SK-MEL-5 (cell line): ENCODE data around the gene NARS2. TPM values are rescaled to one million over a fixed set of nuclear protein-coding genes. Genes with fewer than 3 reads are reported as not detected.
"Not testable (repeated sequence)": the region's sequence is repeated elsewhere in the genome, so short reads cannot be mapped to it uniquely, and the experiment has no call there.

Experiments
- DNase-seq: peaks from one replicate; pipeline ENCODE4 v3.0.0-alpha.2; 2016; ENCODE audit warnings: low read depth, low spot score
- in situ Hi-C: cut with HindIII; loops from 2 replicates; pipeline ENCODE4 v1.10.0; 2016; ENCODE audit warnings: low sequenced_read_pairs, high pct_unique_total_duplicates, low pct_unique_long_range_greater_than_20kb
- total RNA-seq: library from RNA; depleted of rRNA; stranded (reverse); fragments of >200 nt; shearing (Covaris generic); gene quantifications from 2 replicates; pipeline ENCODE4 v1.2.3, GENCODE V29; 2014

Gene NARS2
- total RNA-seq, 1 experiment from 2014 or later: 93.1 TPM

DNA sequence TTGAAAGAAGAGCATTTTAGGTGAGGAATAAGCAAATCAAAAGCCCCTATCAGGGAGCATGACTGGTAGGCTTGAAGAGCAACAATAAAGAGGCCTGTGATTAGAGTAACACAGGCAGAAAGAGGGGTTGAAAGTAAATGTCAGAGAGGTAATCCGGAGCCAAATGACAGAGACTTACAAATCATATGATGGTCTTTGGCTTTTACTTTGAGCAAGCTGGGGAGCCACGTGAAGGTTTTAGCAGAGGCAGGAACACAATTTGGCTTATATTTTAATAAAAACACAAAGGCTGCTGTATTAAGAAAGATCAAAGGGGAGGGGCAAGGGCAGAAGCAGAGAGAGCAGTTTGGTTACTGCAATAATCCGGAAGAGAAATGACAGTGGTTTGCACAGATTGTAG lies 12.8 kb upstream of the NARS2 start:
- peak; percentile 94 for DNase-seq
- in situ Hi-C loops: no loop called here

DNA sequence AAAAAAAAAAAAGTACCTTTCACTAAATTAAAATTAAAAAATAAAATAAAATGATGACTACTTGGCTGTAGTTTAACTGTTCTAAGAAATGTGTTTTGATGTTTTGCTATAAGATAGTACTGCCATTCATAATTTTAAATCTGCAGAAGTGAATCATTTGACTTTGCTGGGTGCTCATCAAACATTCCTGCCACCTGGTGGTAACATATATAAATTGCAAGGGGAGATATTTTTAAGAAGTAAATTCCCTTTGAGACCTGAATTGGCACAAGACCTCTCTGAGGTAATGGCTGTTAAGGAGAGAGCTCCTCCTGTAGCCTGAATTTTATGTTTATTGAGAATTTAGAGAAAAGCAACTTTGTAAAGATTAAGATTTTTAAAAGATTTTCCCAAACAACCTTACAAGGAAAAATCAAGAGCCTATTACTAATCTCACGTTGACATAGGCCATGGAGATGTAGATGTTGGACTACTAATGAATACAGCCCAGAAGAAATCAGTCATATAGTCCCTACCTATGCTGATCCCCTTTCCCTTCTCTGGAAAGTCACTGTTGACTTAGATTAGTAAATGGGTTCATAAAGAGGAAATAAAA lies 11.9 kb upstream of the NARS2 start:
- in situ Hi-C loops: no loop called here
- peak; percentile 60 for DNase-seq

DNA sequence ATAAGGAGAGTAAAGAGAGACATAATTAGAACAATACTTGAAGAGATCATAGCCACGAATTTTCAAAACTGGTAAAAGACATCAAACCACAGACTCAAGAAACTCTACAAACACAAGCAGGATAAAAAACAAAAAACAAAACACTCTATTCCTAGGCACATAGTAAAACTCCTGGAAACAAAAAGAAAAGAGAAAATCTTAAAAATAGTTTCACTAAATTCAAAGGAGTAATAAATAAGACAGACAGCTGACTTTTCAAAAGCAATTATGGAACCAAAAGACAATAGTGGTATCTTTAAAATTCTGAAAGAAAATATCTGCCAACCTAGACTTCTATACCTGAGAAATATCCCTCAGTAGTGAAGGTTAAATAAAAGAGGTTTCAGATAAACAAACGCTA lies 9.2 kb upstream of the NARS2 start:
- DNase-seq: no peak
- in situ Hi-C loops: no loop called here

DNA sequence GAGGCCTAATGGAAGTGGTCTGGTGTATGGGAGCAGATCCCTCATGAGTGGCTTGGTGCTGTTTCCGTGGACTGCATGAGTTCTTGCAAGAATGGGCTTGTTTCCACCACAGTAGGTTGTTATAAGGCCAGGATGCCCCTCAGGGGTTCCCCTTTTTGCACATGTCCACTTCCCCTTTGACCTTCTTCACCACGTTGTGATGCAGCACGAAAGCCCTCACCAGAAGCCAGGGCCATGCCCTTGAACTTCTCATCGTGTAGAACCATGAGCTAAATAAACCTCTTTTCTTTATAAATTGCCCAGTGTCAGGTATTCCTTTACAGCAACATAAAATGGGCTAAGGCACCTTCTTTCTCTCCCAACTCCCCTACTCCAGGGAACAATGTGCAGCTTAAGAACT lies 2.8 kb upstream of the NARS2 start:
- DNase-seq: no peak
- in situ Hi-C loops: no loop called here

DNA sequence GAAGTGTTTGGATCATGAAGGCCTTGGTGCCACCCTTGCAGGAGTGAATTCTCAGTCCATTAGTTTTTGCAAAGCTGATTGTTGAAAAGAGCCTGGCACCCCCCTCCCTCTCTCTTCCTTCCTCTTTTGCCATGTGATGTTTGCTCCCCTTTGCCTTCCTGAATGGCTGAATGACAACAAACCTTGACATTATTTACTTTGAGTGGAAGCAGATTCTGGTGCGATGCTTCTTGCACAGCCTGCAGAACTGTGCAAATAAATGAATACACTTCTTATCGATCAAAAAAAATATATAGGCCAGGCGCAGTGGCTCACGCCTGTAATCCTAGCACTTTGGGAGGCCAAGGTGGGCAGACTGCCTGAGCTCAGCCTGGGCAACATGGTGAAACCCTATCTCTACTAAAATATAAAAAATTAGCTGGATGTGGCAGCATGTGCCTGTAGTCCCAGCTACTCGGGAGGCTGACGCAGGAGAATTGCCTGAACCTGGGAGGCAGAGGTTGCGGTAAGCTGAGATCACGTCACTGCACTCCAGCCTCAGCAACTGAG lies 2.0 kb upstream of the NARS2 start:
- in situ Hi-C loops: no loop called here
- DNase-seq: no peak

DNA sequence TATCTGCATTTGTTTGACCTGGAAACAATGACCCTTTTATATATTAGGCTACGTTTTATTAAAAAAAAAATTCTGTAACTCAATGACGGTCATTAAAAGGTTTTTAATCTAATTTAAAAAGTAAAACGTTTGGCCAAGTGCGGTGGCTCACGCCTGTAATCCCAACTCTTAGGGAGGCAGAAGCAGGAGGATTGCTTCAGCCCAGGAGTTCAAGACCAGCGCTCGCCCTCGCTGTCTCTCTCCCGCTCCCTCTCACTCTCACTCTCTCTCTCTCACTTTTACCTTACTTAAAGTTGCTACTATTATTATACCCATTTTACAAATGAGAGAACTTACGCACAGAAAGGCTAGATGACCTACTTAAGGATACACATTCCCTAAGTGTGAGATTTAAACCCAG lies 814 bp upstream of the NARS2 start:
- in situ Hi-C loops: no loop called here
- no peak for DNase-seq

DNA sequence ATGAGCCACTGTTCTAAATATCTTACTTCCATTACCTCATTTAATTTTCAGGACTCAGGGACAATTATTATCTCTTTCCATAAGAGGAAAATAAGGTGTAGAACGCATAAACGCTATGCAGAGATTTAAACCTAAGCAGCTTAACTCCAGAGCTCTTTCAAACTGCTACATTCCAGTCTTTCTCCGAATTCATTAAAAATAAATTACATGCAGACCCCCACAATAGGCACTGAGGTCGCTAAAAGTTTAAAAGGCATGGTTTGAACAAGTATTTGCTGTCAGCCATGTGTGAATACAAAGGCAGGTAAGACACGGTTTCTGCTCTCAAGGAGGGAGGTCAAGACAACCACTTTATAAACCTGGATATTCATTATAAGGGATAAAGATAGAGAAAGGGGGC lies 983 bp downstream of the NARS2 start:
- no peak for DNase-seq
- in situ Hi-C loops: no loop called here

DNA sequence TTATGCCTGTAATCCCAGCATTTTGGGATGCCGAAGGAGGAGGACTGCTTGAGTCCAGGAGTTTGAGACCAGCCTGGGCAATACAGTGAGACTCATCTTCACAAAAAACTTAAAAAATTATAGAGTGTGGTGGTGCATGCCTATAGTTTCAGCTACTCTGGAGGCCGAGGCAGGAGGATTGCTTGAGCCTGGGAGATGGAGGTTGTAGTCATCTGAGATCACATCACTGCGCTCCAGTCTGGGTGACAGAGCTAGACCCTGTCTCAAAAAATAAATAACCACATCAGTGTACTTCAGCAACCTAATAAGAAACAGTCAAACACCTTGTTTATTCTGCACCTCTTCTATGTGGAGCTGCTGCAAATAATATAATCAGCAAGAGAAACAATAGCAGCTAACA lies 1.4 kb downstream of the NARS2 start:
- no peak for DNase-seq
- in situ Hi-C loops: no loop called here

DNA sequence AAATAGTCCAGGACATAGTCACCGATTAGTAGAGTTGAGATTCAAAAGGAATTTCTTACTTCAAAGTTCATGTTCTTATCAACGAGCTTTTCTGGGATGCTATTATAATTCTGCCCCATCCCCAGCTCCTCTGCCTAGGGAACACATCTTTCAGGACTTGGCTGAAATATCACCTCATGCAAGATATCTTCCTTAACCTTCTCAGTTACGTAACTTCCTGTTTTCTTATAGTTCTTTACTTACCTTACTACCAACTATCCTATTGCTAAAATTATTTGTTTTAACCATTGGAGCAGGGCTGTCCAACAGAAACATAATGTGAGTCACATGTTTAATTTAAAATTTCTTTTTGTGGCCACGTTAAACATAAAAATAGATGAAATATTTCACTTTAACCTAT lies 2.3 kb downstream of the NARS2 start:
- in situ Hi-C loops: no loop called here

DNA sequence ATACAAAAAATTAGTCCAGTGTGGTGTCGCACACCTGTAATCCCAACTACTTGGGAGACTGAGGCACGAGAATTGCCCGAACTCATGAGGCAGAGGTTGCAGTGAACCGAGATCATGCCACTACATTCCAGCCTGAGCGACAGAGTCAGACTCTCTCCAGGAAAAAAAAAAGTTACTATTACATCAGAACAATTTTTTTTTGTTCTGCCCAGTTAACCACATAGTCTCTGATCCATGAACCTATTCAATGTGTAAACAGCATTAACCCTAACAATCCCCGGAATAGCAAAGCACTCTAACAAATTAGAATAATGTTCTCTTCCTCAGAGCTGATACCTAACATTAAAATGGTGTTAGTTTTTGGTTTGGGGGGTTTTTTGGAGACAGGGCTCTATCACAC lies 4.6 kb downstream of the NARS2 start:
- no peak for DNase-seq
- in situ Hi-C loops: no loop called here

More for the DNA sequence above, 2.3 kb downstream of the NARS2 start:
- DNase-seq: no peak

DNA sequence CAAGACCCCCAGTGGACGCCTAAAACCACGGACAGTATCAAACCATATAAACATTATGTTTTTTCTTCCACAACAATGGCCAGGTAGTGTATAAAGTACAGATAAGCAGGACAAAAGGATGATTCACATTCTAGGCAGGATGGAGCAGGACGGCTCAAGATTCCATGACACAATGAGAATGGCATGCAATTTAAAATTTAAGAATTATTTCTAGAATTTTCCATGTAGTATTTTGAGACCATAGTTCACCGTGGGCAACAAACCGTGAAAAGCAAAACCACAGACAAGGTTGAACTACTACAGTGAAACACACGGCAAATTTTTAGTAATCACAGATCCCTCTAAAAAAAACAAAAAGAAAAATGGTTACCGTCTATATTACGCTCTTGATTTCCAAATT lies 7.5 kb downstream of the NARS2 start:
- no peak for DNase-seq
- in situ Hi-C loops: no loop called here

DNA sequence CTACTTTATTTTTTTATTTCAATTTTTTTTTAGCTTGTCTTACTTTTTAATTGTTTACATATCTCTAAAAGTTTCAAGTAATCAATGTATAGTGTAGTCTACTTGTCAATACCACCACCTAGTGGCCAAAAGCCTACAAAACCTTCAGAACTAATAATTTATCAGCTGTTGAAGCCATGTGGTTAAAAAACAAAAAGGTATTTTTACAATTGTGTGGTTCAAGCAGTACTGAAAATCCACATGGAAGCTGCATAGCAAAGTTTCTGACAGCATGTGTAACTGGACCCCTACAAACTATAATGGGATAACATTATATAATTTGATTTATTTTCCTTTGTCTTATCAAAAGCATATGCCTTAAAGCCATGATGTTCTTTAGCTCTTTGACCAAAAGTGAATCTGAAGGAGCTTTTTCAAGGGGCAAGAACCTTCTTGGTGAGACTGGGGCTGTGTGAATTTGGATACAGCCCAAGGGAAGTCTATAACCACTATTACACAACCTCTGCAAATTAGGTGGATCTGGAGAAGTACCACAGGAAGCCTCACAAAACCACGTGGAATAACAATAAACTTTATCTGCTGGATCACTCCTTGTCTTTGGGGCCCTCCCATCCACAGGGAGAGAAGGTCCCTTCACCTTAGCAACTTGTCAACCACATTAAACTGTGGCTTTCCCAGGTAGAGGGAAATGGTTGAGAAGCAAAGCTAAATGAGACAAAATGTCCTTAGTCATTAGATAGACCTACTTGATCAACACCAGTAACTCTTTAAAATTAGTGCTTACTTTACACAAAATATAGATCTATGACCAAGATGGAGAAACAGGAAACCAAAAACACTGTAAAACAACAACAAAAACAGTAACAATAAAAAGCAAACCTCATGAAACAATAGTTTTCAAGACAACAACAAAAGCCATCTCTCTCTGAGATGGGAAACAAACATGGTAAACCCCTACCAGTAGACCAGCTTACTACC lies 9.9 kb downstream of the NARS2 start:
- DNase-seq: peak; percentile 73
- in situ Hi-C loops: no loop called here

DNA sequence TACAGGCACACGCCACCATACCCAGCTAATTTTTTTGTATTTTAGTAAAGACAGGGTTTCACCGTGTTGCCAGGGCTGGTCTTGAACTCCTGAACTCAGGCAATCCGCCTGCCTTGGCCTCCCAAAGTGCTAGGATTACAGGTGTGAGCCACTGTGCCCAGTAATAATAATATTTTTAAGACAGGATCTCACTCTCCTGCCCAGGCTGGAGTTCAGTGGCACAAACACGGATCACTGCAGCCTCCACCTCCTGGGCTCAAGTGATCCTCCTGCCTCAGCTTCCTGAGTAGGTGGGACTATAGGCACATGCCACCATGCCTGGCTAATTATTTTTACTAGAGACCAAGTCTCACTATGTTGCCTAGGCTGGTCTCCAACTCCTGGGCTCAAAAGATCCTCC lies 10.6 kb downstream of the NARS2 start:
- in situ Hi-C loops, DNase-seq: not testable (repeated sequence)

DNA sequence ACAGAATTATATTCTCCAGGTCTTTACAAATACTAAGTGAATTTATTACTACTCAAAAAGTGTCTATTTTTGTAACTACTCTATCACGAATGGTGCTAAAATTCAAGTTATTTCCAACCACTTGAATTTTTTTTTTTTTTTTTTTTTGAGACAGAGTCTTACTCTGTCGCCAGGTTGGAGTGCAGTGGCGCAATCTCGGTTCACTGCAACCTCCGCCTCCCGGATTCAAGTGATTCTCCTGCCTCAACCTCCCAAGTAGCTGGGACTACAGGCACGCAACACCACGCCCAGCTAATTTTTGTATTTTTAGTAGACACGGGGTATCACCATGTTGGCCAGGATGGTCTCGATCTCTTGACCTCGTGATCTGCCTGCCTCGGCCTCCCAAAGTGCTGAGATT lies 11.6 kb downstream of the NARS2 start:
- DNase-seq, in situ Hi-C loops: not testable (repeated sequence)

DNA sequence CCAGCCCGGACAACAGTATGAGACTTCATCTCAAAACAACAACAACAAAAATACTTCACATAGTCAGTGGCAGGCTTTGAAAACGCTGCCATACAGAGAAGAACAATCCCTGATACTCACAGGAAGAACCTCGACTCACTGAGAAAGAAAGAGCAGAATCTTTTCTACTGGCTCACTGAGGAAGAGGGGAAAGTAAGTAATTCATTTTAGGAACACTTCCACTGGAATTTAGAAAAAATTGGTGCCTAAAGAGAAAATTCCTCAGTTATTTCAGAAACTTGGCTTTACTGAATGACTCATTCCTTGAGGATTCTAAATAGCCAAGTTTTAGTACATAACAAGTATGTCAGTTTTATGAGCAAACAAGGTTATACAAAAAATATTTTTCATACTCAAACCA lies 12.3 kb downstream of the NARS2 start:
- no peak for DNase-seq
- in situ Hi-C loops: no loop called here

DNA sequence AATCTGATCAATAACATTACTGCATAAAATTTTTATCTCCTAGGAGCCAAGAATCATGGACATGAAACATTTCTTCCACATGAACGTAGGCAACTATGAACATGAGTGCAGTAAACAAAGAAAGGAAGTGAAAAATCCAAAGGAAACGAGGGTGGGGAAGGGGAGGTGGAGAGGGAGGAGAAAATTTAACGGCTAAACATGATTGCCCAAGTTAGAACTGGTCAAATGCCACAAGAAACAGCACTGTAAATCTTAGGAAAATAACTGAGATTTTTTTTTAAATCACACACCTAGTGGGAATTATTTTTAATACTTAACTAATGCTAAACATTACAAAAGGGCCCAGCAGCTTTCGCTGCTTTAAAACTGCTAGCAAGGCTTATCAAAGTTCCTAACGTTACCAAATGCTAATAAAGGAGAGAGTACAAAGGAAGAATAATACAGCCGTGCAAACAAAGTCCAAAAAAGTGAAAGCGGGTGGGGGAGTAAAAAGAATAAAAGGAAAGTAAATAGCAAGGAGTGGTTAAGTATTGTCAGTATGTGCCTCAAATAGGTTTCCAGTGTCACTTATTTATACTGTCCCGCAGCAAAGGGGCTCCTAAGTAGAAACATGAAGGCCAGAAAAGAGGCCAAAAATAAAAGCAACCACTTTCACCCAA lies 13.7 kb downstream of the NARS2 start:
- in situ Hi-C loops: no loop called here
- no peak for DNase-seq

DNA sequence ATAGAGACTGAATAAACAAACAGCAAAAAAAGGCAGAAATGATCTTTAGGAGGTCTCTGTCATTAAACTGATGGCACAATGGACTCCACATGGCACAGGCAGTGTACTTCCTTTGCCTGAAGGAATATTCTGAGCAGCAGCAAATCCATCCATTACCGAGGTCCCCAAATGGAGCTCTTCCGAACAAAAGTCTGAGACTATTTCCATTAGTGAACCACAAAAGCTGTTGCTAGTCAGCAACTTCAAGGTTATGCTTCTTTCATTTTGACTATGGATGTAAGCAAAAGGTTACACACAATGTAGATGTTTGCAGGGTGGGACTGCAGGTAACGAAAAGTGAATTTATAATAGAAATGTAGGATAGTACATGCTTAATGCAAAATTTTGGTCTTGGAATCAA lies 14.5 kb downstream of the NARS2 start:
- in situ Hi-C loops: no loop called here
- no peak for DNase-seq

DNA sequence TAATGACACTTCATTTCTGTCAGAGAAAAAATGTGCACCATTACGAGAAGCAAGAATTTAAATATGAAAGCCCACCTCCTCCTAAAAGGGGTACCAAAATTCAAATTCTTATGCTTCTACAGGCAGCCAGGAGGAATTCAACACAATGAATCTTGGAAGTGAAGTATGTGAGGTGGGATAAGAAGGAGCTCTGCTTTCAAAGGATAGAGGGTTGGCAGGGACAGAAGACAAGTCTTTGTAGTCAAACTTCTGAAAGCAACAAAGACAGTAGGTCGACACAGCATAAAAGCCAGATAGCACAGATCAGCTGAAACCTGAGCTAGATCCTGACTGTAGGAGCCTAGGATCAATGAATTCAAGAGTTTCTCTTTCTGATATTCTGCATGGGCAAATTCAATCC lies 17.4 kb downstream of the NARS2 start:
- no peak for DNase-seq
- in situ Hi-C loops: no loop called here
